ENCODE data around the gene DNAJC6. TPM values are rescaled to one million over a fixed set of nuclear protein-coding genes. Genes with fewer than 3 reads are reported as not detected.

The DNAJC6 gene
- total RNA-seq, 4 donors from 2014 or later: 2.8 to 9.2 (median 5.3) TPM

DNA sequence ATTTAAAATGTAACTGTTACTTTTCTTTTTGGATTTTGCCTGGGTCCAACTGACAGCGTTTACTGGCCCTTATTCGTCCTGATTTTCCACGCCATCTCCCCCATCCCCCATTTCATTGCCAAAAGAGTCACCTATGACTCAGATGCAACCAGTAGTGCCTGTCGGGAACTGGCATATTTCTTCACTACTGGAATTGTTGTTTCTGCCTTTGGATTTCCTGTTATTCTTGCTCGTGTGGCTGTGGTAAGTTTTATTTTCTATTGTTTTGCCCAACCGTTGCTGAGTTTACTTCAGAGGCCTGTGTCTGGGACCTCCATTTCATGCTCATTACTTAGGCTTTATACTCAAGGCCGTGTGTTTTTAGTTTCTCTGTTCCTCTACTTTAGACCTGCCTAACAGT is 120.5 kb downstream of the DNAJC6 start:
- 60 to 69% methylated on average over 7 of the region's 7 CpGs for WGBS, 2 donors

DNA sequence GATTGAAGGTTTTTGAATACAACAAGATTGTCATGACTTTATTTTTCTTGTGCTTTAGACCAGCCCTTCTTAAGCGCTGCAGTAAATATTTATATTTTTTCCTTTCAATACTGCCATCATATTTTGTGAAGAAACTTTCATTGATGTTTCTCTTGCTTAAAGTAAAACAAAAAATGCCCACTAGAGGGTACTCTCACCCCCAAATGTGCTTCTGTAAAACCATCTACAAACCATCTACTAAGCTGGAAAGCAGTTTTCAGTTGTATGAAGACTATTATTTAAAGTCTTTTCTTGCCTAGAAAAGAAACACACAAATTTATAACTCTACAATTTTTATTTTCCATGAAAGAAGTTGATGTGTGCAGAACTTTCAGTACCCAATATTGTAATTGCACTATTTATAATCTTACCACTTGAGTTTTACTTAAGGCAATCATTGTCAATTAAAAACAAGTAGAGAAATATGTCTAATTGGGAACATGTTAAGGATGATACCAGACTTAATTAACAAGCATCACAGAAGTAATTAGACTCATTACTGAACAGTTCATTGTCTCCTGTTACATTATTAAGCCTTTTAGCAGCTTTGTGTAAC is 121.9 kb downstream of the DNAJC6 start:
- TF ChIP-seq, protein P1, sequence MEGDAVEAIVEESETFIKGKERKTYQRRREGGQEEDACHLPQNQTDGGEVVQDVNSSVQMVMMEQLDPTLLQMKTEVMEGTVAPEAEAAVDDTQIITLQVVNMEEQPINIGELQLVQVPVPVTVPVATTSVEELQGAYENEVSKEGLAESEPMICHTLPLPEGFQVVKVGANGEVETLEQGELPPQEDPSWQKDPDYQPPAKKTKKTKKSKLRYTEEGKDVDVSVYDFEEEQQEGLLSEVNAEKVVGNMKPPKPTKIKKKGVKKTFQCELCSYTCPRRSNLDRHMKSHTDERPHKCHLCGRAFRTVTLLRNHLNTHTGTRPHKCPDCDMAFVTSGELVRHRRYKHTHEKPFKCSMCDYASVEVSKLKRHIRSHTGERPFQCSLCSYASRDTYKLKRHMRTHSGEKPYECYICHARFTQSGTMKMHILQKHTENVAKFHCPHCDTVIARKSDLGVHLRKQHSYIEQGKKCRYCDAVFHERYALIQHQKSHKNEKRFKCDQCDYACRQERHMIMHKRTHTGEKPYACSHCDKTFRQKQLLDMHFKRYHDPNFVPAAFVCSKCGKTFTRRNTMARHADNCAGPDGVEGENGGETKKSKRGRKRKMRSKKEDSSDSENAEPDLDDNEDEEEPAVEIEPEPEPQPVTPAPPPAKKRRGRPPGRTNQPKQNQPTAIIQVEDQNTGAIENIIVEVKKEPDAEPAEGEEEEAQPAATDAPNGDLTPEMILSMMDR (IDR thresholded peaks at IDR 0.05): peak in 4 of 6 experiments; percentile 13 to 63 (median 36)
- no peak for TF ChIP-seq POLR2A (IDR thresholded peaks at IDR 0.05)
- DNase-seq: no peak
- Histone ChIP-seq H3K9me3 (no peaks in the 10 kb centered on the region), H3K4me1 (peaks cover 0 to 25% of the 10 kb centered on the region in 2 donors), H3K27me3 (no peaks in the 10 kb centered on the region), H3K36me3 (peaks cover 3 to 17% of the 10 kb centered on the region in 2 donors), H3K27ac (peak overlapping the region in 1 of 3 donors; percentile 67), H3K4me3 (replicated peaks in 1 of 3) (no peak overlapping the region)
- WGBS, 2 donors: 0 to 54% methylated on average over 1 of the region's 1 CpG
- intact Hi-C loops (cut with DNase I): no loop called here

More for the DNA sequence above, 120.5 kb downstream of the DNAJC6 start:
- Histone ChIP-seq H3K27me3 (no peaks in the 10 kb centered on the region), H3K27ac (peak overlapping the region in 2 of 3 donors; percentile 63 to 67), H3K4me3 (replicated peaks in 1 of 3) (no peak overlapping the region), H3K36me3 (peaks cover 13 to 24% of the 10 kb centered on the region in 2 donors), H3K9me3 (no peaks in the 10 kb centered on the region), H3K4me1 (peaks cover 0 to 25% of the 10 kb centered on the region in 2 donors)
- intact Hi-C loops (cut with DNase I): no loop called here
- peak in 1 of 2 donors; percentile 10 for DNase-seq
- TF ChIP-seq, protein P1 (IDR thresholded peaks at IDR 0.05): no peak
- no peak for TF ChIP-seq POLR2A (IDR thresholded peaks at IDR 0.05)

DNA sequence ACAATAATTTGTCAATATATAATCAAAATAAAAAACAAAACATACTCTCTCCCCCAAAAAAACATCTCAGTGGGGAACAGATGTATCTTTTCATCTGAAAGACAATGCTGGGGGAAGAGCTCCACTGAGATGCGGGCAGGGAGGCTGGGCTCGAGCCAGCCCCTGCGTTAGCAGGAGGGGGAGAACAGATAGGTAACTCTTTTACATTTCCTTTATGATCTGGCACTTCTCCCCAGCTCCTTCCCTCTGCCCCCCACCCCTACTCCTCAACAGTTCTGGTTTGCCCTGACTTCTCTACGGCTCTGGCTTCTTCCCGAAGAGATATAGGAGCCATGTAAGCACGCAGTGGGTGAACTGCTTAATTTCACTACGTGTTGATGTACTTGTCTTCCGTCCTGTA is 123.6 kb downstream of the DNAJC6 start:
- WGBS, 2 donors: 80 to 82% methylated on average over 8 of the region's 8 CpGs
- Histone ChIP-seq H3K4me3 (replicated peaks in 1 of 3) (no peak overlapping the region), H3K36me3 (peaks cover 0 to 6% of the 10 kb centered on the region in 2 donors), H3K27ac (no peak overlapping the region), H3K27me3 (no peaks in the 10 kb centered on the region), H3K4me1 (peaks cover 0 to 25% of the 10 kb centered on the region in 2 donors), H3K9me3 (no peaks in the 10 kb centered on the region)
- DNase-seq: no peak
- intact Hi-C loops (cut with DNase I): no loop called here
- TF ChIP-seq, protein P1 (IDR thresholded peaks at IDR 0.05): no peak
- no peak for TF ChIP-seq POLR2A (IDR thresholded peaks at IDR 0.05)

DNA sequence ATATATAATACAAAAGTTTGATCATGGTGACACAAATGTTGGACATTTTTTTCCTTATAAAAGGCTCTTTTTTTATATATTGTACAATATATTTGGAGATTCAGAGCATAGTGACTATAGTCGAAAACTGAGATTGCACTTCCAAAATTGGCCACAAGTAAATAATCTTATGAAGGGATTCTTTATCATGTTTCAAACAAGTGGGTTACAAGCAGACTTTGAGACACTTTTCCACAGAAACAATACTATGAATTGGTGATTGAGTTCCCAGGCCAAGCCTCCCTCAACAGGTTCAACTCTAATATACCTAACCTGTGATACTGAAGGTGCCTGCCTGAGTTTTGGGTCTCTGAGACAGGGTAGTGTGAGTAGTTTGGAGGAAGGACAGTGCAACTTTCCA is 124.9 kb downstream of the DNAJC6 start:
- no peaks in the 10 kb centered on the region for H3K9me3 ChIP-seq
- 84 to 95% methylated on average over 1 of the region's 1 CpG for WGBS, 2 donors
- no peak for DNase-seq
- TF ChIP-seq POLR2A (IDR thresholded peaks at IDR 0.05): no peak
- TF ChIP-seq, protein P1 (IDR thresholded peaks at IDR 0.05): peak in 1 of 6 experiments; percentile 23
- intact Hi-C loops (cut with DNase I): no loop called here
- H3K36me3 ChIP-seq: peaks cover 0 to 5% of the 10 kb centered on the region in 2 donors
- H3K27ac ChIP-seq: no peak overlapping the region
- no peaks in the 10 kb centered on the region for H3K27me3 ChIP-seq
- no peak overlapping the region for H3K4me3 ChIP-seq (replicated peaks in 1 of 3)
- peaks cover 0 to 22% of the 10 kb centered on the region in 2 donors for H3K4me1 ChIP-seq

DNA sequence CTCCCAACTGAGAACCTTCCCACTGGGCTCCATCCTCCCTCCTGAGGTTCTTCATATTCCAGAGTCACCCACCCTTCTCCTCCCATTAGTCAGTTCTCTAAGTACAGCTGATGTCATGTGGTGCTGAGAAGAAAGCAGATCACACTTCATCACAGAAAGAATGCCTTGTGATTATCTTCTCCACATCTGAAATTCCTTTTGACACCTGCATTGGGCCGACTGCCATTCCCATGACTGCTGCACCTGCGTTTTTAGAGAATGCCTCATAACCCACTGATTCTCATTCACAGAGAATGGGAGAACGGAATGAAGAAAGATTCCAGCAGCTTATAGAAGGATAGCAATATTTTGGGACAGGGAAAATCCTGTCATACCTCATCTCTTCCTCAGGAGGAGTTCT is 125.4 kb downstream of the DNAJC6 start:
- H3K4me3 ChIP-seq (replicated peaks in 1 of 3): no peak overlapping the region
- WGBS, 2 donors: 83 to 95% methylated on average over 3 of the region's 3 CpGs
- intact Hi-C loops (cut with DNase I): no loop called here
- H3K4me1 ChIP-seq: peaks cover 0 to 17% of the 10 kb centered on the region in 2 donors
- no peak for DNase-seq
- H3K36me3 ChIP-seq: peaks cover 0 to 5% of the 10 kb centered on the region in 2 donors
- H3K27ac ChIP-seq: no peak overlapping the region
- H3K9me3 ChIP-seq: no peaks in the 10 kb centered on the region
- TF ChIP-seq POLR2A (IDR thresholded peaks at IDR 0.05): no peak
- TF ChIP-seq, protein P1 (IDR thresholded peaks at IDR 0.05): no peak
- H3K27me3 ChIP-seq: no peaks in the 10 kb centered on the region

Measured in thyroid gland (tissue), 4 donors.